Measurements from ENCODE around the gene PEF1.
A peak's percentile ranks its signal among the peaks of the same experiment; 100 is the strongest.
"Not testable (repeated sequence)": the region's sequence is repeated elsewhere in the genome, so short reads cannot be mapped to it uniquely, and the experiment has no call there.

Gene PEF1

DNA sequence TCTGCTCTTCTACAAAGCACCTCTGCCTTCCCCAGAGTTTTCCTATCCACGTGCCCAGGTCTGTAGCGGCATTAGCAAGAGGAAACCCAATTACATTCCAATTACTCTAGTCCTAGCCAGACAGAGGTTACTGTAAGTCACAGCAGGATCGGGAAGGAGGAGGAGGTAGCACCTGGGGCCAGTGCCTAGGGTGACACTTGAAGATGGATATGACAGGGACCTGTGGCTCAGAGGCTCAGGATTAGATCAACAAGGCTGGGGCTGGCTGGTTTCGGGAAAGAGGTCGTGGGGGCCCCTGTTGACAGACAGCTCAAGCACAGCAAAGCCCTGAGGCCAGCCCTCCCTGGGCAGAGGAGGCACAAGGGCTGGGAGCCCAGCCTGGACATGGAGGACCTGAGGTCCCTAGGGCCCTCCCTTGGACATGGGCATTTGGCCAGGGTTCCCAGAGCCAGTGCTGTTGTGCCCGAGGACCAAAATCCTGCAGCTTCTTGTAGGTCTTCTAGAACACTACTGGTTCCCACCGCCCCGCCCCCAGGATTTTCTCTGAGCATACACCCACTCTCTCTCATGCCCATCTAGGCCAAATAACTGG is 30.2 kb downstream of the PEF1 start:
- no peak for DNase-seq (ENCODE audit: low read depth in 2 of 2)

- DNase-seq (ENCODE audit: low read depth in 2 of 2): no peak
Measured at GRCh38 chr1:31609514-31610118, 35.1 kb downstream of the PEF1 start.

DNA sequence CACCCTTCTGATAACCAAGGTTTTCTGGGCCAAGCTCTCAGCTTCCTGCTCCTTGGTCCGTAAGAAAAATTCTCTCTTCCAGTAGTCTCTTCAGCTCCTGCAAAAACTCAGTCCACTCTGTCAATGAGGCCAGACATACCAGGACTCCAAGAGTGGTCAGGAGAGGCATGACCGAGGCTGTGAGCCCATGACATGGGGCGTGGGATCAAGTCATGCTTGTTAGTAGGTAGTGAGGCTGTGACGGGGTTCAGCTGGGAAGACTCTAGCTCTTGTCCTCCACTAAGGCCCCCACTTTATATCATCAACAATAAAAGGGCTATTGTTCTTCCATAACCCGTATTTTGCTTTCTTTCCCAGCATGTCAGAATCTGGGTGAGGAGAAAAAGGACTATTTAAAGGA is 37.3 kb downstream of the PEF1 start:
- DNase-seq (ENCODE audit: low read depth in 2 of 2): no peak

- no peak for DNase-seq (ENCODE audit: low read depth in 2 of 2)
Measured at GRCh38 chr1:31605908-31606427, 38.7 kb downstream of the PEF1 start.

DNA sequence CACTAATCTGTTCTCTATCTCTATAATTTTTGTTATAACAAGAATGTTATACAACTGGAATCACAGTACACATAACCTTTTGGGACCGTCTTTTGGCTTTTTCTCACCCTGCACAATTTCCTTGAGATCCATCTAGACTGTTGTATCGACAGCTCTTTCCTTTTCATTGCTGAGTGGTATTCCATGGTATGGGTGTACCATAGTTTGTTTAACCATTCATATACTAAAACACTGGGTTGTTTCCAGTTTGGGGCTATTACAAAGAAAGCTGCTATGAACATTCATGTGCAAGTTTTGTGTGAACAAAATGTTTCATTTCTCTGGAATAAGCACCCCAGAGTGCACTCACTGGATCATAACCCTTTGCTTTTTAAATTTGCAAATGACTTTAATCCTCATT is 42.6 kb downstream of the PEF1 start:
- no peak for DNase-seq (ENCODE audit: low read depth in 2 of 2)

DNA sequence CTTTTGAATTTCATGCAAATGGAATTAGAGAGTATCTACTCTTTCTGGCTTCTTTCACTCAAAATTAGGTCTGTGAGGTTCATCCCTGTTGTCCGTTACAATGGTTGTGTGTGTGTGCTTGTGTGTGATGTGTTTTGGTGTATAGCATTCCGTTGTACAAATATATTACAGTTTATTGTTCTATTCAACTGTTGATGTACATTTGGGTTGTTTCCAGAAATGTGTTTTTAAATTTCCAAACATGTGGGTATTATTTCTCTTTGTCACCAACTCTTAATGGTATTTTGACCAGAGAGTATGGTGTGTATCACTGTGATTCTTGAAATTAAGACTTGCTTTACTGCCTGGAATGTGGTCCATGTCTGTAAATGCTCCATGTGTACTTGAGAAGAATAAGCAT is 44.0 kb downstream of the PEF1 start:
- no peak for DNase-seq (ENCODE audit: low read depth in 2 of 2)

GRCh38 chr1:31598980-31599379 is 45.7 kb downstream of the PEF1 start:
- DNase-seq (ENCODE audit: low read depth in 2 of 2): no peak

DNA sequence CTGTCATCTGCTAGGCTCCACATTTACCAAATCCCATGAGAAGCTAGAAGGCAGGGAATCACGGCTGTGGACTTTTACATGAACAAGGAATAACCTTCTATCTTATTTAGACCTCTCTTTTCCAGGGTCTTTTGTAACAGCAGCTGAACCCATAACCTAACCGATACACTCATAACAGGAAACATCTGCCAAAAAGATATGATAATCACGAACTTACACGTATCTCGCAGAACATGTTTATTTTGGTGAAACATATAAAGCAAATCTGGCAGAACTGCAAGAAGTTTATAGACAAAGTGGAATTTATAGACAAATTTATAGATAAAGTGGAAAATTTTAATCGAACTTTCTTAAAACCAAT is 48.0 kb downstream of the PEF1 start:
- no peak for DNase-seq (ENCODE audit: low read depth in 2 of 2)

GRCh38 chr1:31595836-31596736 is 48.6 kb downstream of the PEF1 start:
- DNase-seq (ENCODE audit: low read depth in 2 of 2): no peak

GRCh38 chr1:31593770-31594632 is 50.7 kb downstream of the PEF1 start:
- DNase-seq (ENCODE audit: low read depth in 2 of 2): peak; percentile 24 to 28

DNA sequence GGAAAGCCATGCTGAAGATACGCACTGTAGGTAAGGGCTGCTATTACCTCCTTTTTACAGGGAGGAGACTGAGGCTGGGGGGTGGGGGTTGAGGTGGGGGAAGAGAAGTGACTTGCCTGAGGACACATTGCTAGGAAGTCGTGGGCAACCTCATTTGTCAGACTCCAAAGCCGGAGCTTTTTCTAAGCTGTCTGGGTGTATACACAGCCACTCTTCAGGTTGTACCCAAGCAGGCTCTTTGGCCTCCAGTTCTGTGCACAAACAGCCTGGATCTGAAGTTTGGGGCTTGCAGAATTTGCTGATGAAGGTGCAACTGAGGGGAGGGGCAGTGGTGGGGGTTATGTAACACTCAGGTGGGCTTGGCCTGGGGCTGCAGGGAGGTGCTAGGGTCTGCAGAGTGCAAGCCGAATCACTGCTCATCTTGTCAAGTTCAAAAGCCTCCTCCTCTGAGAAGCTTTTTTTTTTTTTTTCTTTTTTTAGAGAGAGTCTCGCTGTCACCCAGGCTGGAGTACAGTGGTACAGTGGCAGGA is 51.5 kb downstream of the PEF1 start:
- no peak for DNase-seq (ENCODE audit: low read depth in 2 of 2)

- no peak for DNase-seq (ENCODE audit: low read depth in 2 of 2)
Measured at GRCh38 chr1:31592132-31592531, 52.5 kb downstream of the PEF1 start.

GRCh38 chr1:31591425-31592093 is 53.1 kb downstream of the PEF1 start:
- DNase-seq (ENCODE audit: low read depth in 2 of 2): no peak

- no peak for DNase-seq (ENCODE audit: low read depth in 2 of 2)
Measured at GRCh38 chr1:31588751-31589515, 55.7 kb downstream of the PEF1 start.

DNA sequence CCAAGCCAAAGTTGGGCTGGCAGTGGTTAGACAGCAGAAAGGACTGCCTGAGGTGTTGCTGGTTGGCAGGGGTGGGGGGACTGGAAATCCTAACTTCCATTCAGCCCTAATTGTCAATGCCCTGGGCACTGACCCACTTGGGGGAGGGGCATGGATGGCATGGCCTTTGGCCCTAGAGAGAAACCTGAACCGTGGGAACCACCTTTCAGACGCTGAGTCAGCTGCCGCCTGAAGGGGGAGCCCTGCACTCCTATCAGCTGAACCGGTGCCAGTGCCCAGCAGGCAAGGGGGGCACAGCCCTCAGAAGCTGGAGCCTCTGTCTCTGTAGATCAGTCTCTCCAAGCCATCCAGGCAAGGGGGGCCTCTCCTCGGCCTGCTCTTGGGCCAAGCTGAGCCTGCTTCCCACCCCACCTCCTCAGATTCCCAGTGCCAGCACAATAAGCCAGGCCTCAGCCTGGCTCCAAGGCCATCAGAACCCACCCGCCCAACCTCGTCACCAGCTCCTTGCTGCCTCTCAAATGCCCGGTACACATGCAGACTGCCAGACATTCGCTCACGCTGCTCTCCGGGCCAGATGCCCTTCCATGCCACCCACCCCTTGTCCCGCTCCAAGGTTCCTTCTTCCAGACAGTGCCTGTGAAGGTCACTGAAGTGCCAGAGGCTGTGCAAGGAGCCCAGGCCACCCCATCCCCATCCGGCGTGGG is 56.8 kb downstream of the PEF1 start:
- DNase-seq (ENCODE audit: low read depth in 2 of 2): no peak

DNA sequence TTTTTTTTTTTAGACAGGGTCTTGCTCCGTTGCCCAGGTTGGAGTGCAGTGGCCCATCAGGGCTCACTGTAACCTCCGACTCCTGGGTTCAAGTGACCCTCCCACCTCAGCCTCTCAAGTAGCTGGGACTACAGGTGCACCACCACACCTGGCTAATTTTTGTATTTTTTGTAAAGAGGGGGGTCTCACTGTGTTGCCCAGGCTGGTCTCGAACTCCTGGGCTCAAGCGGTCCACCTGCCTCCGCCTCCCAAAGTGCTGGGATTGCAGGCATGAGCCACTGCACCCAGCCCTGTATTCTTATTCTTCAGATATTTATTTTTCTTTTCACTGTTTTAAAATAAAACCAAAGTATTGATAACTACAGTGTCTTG is 57.4 kb downstream of the PEF1 start:
- DNase-seq (ENCODE audit: low read depth in 2 of 2): not testable (repeated sequence)

DNA sequence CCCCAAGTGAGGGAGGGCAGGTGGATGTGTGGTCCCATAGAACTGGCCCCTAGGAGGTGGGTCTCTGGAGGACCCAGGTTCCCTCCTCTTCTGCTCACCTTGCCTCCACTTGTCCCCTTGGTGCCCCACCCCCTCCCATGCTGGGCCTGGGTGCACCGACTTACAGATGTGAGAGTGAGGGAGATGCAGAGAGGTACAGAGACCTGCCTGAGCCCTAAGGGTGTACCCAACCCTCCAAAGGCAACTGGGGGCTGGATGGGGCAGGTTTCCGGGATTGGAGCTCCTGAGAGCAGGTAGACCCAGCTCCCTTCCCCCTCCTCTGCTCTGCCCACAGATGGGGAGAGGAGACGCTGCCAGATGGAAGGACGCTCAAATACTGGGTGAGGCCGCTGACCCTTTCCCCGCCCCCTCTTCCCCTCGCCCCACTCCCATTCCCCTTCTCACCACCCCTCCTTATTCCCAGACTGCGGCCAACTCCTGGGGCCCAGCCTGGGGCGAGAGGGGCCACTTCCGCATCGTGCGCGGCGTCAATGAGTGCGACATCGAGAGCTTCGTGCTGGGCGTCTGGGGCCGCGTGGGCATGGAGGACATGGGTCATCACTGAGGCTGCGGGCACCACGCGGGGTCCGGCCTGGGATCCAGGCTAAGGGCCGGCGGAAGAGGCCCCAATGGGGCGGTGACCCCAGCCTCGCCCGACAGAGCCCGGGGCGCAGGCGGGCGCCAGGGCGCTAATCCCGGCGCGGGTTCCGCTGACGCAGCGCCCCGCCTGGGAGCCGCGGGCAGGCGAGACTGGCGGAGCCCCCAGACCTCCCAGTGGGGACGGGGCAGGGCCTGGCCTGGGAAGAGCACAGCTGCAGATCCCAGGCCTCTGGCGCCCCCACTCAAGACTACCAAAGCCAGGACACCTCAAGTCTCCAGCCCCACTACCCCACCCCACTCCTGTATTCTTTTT is 58.0 kb downstream of the PEF1 start:
- DNase-seq (ENCODE audit: low read depth in 2 of 2): no peak

DNA sequence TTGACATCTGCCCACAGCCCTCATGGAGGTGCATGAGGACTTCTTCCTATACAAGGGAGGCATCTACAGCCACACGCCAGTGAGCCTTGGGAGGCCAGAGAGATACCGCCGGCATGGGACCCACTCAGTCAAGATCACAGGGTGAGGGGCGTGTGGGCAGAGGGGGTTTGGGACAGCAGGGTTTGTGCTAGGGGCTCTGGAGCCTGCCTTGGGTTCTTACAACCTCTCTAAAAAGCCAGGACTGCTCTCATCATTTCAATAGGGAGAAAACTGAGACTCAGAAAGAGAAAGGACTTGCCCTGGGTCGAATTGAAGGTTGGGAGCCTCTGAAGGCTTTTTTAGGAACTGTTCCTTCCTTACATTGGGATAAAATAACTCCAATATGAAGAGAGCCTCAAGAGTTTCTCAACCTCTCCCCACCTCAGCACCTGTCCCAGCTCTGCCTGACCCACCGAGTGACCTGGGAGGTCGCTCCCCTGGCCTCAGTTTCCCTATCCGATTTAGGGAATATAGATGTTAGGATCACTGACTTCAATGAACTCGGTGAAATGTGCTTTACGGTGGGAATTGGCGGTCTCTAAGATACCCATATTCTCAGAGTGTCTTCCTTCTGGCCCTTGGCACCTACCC is 58.8 kb downstream of the PEF1 start:
- DNase-seq (ENCODE audit: low read depth in 2 of 2): no peak

Measured in stimulated activated CD8-positive, alpha-beta memory T cell treated with anti-CD3 and anti-CD28 coated beads, Interleukin-2, amount 100 ng/mL, for 1 hour (primary cell).